Measurements from ENCODE around the gene RAE1. TPM values are rescaled to one million over a fixed set of nuclear protein-coding genes. Genes with fewer than 3 reads are reported as not detected.

RAE1 gene
- total RNA-seq, 1 donor from 2014 or later: 21.1 TPM

DNA sequence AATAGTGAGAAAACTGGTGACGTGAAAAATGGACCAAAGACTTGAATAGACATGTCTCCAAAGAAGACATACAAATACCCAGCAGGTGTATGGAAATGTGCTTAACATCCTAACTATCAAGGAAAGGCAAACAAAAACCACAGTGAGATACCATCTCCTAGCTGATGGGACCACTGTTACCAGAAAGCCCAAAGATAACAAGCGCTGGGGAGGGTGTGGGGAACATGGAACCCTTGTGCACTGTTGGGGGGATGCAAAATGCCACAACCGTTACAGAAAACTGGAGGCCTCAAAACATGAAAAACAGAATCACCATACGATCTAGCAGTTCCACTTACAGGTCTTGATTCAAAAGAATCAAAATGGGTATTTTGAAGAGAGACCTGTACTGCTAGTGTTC is 20.3 kb downstream of the RAE1 start:
- no peak for DNase-seq (ENCODE audit: extremely low spot score in 2 of 2)
- Histone ChIP-seq H3K27me3 (no peaks in the 10 kb centered on the region), H3K9me3 (no peaks in the 10 kb centered on the region), H3K4me1 (no peaks in the 10 kb centered on the region), H3K27ac (no peak overlapping the region), H3K36me3 (peaks cover 2 to 96% of the 10 kb centered on the region in 2 donors), H3K4me3 (no peak overlapping the region)
- intact Hi-C loops (cut with DNase I): no loop called here
- TF ChIP-seq POLR2A (IDR thresholded peaks at IDR 0.05) (no peak), POLR2AphosphoS5 (IDR thresholded peaks at IDR 0.05; ENCODE audit: insufficient read depth in 1 of 2, low read depth in 1 of 2) (no peak)
- TF ChIP-seq, protein P1, sequence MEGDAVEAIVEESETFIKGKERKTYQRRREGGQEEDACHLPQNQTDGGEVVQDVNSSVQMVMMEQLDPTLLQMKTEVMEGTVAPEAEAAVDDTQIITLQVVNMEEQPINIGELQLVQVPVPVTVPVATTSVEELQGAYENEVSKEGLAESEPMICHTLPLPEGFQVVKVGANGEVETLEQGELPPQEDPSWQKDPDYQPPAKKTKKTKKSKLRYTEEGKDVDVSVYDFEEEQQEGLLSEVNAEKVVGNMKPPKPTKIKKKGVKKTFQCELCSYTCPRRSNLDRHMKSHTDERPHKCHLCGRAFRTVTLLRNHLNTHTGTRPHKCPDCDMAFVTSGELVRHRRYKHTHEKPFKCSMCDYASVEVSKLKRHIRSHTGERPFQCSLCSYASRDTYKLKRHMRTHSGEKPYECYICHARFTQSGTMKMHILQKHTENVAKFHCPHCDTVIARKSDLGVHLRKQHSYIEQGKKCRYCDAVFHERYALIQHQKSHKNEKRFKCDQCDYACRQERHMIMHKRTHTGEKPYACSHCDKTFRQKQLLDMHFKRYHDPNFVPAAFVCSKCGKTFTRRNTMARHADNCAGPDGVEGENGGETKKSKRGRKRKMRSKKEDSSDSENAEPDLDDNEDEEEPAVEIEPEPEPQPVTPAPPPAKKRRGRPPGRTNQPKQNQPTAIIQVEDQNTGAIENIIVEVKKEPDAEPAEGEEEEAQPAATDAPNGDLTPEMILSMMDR (IDR thresholded peaks at IDR 0.05): no peak

DNA sequence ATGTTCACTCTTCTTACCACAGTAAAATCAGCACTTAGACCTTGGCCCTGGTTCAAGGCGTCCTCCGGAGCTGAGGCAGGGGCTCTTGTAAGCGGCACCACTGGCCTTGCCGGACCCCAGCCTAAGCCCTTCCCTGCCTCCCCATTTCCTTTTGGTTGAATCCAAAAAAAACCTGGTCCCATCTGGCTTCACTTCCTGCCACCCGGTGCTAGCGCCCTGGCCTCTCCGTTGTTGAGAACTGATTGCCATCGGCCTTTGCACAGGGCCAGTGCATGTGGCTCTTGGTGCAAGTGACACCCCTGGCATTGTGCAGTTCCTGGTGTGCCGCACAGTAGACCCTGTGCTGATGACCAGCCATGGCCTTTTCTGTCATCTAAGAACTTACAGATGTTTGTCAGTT is 21.1 kb downstream of the RAE1 start:
- no peak for DNase-seq (ENCODE audit: extremely low spot score in 2 of 2)
- Histone ChIP-seq H3K36me3 (peaks cover 0 to 93% of the 10 kb centered on the region in 2 donors), H3K4me3 (no peak overlapping the region)

DNA sequence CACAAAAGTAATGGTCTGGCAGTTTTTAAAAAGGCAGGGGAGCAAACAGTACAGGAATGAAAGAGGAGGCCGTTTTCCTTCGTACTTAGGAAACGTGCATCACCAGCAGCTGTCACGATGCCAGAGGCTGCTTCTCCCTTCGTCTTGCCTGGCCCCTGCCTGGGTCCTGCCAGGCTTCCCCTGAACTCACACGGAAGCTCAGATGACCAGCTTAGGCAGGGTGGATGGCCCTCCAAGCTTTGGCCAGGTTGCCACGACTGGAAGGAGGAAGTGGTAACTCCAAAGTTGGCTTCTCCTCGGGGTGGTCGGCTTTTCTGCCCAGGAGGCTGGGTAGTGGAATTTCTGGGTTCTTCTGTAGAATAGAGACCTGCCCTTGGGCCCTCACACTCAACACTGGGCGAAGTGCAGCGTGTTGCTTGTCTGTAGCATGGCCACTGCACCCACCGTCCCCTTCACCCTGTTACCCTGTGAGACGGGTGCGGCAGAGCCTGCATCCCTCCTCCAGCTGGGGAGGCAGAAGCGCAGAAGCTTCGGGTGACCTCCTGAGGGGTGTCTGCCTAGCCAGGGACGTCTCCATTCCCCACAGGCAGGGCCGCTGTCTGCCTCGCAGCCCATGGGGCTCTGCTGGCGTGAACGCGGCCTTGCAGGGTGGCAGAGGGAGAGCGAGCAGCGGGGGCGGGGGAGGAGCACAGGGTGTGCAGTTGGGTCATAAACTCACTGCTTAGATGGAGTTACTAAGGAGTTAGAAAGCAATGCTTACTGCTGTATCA is 21.7 kb downstream of the RAE1 start:
- H3K27me3 ChIP-seq: no peaks in the 10 kb centered on the region
- no peaks in the 10 kb centered on the region for H3K4me1 ChIP-seq
- DNase-seq (ENCODE audit: extremely low spot score in 2 of 2): no peak
- intact Hi-C loops (cut with DNase I): no loop called here
- peaks cover 0 to 93% of the 10 kb centered on the region in 2 donors for H3K36me3 ChIP-seq
- no peak overlapping the region for H3K4me3 ChIP-seq
- H3K27ac ChIP-seq: no peak overlapping the region
- H3K9me3 ChIP-seq: no peaks in the 10 kb centered on the region
- TF ChIP-seq POLR2A (IDR thresholded peaks at IDR 0.05) (no peak), POLR2AphosphoS5 (IDR thresholded peaks at IDR 0.05; ENCODE audit: insufficient read depth in 1 of 2, low read depth in 1 of 2) (no peak)
- TF ChIP-seq, protein P1 (IDR thresholded peaks at IDR 0.05): no peak

More for the DNA sequence above, 21.1 kb downstream of the RAE1 start:
- H3K4me1 ChIP-seq: no peaks in the 10 kb centered on the region
- intact Hi-C loops (cut with DNase I): no loop called here
- H3K9me3 ChIP-seq: no peaks in the 10 kb centered on the region
- H3K27me3 ChIP-seq: no peaks in the 10 kb centered on the region
- no peak for TF ChIP-seq POLR2A (IDR thresholded peaks at IDR 0.05)
- no peak for TF ChIP-seq POLR2AphosphoS5 (IDR thresholded peaks at IDR 0.05; ENCODE audit: insufficient read depth in 1 of 2, low read depth in 1 of 2)
- TF ChIP-seq, protein P1 (IDR thresholded peaks at IDR 0.05): no peak
- no peak overlapping the region for H3K27ac ChIP-seq

DNA sequence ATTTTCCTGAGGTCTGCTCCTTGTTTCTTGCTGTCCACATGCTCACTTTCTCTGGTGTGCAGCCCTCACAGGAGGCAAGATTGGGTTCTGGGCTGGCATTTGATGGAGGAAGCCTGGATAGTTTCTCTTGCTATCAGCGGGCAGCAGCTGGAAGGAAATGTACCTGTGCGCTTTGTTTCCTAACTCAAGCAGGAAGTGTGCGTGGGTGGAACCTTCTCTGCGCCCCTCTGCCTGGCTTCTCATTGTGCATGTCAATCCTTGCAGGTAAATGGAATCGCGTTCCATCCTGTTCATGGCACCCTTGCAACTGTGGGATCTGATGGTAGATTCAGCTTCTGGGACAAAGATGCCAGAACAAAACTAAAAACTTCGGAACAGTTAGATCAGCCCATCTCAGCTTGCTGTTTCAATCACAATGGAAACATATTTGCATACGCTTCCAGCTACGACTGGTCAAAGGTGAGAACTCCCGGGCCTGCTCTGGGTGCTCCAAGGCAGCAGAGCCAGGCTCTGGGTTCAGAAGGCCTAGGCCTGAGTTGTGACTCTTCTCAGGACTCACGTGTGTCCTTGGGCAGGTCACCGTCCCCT is 23.4 kb downstream of the RAE1 start:
- no peaks in the 10 kb centered on the region for H3K9me3 ChIP-seq
- H3K27ac ChIP-seq: no peak overlapping the region
- no peaks in the 10 kb centered on the region for H3K4me1 ChIP-seq
- peaks cover 0 to 86% of the 10 kb centered on the region in 2 donors for H3K36me3 ChIP-seq
- intact Hi-C loops (cut with DNase I): no loop called here
- H3K4me3 ChIP-seq: no peak overlapping the region
- H3K27me3 ChIP-seq: no peaks in the 10 kb centered on the region
- no peak for DNase-seq (ENCODE audit: extremely low spot score in 2 of 2)
- TF ChIP-seq, protein P1 (IDR thresholded peaks at IDR 0.05): no peak
- TF ChIP-seq POLR2AphosphoS5 (IDR thresholded peaks at IDR 0.05; ENCODE audit: insufficient read depth in 1 of 2, low read depth in 1 of 2) (no peak), POLR2A (IDR thresholded peaks at IDR 0.05) (no peak)

Measured in vagina (tissue), 2 donors.